NOMO-1 (cell line): ENCODE measurements around the gene API5.

Experiments
- DNase-seq, 2 experiments: peaks; one replicate each; lab custom pipeline; 2025; ENCODE audit not compliant: unreplicated experiment in 2 of 2; lab: John Stamatoyannopoulos, UW

The API5 gene

DNA sequence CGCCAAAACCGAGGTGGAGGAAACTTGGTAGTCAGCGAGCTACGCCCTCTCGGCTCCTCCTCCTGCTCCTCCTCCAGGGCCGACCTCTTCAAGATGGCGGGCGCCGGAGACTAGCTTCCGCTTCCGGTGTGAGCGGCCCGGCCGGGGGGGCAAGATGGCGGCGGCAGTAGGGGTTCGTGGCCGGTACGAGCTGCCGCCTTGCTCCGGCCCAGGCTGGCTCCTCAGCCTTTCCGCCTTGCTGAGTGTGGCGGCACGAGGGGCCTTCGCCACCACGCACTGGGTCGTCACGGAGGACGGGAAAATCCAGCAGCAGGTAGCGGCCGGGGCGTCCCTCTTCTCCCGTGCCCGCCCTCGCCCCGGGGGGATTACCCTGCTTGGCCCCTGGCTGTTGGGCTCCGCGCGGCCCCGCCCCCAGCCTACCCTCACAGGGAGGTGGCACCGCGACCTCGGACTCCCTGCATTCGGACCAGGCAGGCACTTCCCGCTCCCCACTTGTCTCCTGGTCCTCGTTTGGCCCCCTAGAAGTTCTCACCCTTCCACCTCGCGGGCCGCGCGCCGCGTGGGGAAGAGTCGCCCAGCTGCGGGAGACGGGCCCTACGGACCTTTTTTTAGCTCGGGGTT is 47.1 kb downstream of the API5 start, which contains the start of gene TTC17:
TSS of gene TTC17 (plus strand) at position 120 of the 621 bp plus-strand sequence. CDS start at position 155, 35 bp downstream.
- peak; percentile 91 to 93 for DNase-seq

DNA sequence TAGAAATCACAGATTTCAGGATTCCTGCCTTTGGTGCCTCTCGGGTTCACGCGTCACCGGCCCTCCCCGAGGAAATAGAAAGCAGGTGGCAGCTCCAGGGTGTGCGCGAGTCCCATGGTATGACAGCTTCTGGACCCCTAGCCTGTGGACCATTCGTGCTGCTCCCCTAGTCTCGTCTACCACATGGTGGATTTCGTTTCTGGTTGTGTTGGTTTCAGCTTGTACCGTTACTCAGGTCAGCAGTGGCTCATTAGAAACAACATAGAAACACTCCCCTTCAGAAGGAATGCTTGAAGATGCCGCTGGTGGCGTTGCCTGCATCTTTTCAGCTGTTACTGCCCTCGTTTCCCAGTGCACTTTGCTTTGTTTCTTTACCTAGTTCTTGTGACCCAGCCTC is 47.6 kb downstream of the API5 start:
- DNase-seq, result peak in 1 of 2 experiments; percentile 44

DNA sequence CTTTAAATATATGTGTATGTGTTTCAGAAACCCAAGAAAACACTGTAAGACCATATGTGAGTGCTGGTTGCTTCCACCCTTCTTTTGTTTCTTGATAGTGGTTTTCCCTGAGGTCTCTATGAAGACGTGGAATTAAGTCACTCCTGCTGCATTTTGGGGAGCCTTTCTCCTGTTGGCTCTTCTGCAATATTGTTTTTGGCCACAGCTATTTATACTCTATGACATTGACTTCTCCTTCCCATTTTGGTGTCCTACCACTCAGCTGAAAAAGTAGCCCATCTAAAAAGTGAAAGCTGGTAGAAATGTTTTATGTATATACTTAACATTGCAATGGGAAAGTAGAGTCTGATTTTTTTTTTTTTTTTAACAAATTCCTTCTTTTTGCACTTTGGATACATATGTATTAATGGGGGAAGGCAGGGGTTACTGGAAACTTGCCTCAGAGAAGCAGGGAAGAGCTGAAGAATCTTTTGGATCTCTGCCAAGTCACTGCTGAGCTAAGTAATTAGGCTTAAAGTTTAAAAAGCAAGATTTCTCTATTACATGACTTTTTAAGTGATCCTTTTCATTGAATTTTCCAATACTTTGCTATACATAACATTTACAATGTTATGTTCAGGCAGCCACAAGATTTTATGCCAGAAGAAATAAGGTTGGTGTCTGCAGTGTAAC is 48.7 kb downstream of the API5 start:
- DNase-seq, result peak; percentile 27 to 69

DNA sequence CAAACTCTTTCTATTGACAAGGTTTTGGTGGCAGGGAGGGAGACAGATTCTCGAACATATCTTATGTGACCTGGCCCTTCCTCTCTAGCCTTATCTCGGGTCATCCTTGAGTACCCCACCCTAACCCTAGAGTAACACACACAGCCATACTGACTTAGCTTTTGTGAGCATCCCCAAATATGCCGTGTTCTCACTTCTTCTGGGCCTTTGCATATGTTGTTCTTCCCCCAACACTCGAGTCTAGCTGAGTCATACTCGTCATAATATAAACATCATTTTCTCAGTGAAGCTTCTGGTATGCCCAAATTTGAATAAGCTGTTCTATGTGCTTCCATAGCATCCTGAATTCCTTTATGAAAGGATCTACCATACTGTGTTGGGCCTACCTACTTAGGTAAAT is 54.9 kb downstream of the API5 start:
- DNase-seq, result no peak

DNA sequence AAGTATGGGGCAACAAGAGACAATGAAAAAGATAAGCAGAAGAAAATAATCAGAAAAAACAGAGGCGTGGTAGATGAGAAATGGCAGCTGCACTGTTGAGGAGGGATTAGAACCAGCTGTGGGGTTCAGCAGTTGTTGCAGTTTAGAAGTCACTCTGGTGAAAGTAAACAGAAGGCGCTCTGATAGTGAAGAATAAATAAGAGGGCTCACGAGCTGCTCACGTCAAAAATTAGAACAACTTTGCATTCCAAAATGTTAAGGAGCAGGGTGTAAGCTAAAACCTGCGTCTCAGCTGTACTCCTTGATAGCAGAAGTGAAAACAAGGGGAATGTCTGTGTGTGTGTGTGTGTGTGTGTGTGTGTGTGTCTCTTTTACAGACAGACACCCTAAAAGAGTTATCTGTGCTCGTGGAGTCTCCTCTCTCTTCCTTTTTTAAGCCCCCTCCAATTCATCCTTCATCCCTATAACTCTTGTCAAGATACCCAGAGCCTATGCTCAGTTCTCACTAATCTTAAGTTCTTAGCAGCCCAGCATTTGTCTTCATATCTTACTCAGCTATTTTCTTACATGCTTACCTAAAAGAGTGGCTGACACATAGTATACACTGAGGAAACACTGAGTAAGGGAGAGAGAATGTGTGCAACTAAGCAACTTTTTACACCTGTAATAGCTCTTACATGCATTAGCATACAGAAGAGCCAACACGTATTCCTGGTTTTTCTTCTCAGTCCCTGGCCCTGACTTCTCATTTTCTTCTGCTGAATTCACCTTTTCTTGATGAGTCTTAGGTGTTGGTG is 55.8 kb downstream of the API5 start:
- no peak for DNase-seq

DNA sequence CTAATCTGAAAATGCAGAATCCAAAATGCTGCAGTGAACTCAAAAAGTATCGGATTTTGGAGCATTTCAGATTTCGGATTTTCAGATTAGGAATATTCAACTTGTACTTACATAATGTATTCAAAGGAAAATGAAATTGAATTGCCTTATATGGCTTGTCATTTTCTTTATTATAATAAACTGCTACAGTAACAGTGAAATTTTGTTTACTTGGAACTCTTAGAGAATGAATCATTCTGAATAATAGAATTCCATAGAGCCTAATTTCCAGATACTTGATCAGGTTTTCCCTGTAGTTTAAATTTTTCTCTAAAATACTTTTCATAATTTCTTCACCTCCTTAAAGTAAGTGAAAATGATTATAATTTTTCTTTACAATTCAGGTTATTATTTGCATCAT is 64.3 kb downstream of the API5 start:
- no peak for DNase-seq

DNA sequence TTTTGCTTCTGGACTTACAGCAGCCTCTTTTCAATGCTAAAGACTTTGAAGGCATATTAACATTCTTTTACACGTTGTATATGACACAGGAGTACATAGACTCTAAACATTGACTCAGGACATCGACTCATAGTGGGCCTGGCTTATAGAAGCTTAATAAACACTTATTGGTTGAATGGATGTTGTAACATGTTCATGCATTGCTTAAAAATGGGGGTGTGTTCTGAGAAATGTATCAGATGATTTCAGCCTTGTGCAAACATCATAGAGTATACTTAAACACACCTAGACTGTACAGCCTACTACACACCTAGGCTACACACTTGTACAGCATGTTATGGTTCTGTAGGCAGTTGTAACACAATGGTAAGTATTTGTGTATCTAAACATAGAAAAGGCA is 64.8 kb downstream of the API5 start:
- no peak for DNase-seq

DNA sequence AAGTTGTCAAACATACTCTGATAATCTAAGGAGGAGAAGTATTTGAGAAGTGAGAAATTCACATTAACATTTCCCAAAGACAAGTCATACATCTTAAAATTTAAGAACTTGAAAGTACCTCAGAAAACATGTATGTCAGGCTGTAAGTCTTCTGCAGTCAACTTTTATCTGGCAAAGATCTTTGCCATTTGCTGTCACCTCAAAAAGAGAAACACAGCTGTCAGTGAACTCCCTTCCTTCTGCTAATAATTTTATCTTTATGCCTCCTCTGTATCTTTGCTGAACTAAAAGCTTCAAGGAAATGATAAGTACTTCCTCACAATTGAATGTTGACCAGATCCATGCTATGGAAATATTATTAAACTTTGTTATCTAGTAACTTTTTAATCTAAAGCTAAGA is 65.6 kb downstream of the API5 start:
- no peak for DNase-seq

DNA sequence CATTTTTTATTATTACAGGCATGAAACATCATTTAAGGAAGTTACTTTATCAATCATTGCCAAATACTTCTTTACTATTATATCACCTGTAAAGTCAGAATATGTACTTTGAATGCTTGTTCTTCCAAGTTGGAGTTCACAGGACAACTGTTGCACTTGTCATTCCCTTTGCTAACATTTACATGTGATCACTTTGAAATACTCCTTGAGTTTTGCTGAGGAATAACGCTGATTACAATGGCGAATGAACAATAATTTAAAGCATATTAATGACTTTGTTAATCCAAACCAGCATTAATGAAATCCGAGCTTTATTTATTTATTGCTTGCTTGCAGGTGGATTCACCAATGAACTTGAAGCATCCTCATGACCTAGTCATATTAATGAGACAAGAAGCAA is 67.1 kb downstream of the API5 start:
- DNase-seq, result no peak

DNA sequence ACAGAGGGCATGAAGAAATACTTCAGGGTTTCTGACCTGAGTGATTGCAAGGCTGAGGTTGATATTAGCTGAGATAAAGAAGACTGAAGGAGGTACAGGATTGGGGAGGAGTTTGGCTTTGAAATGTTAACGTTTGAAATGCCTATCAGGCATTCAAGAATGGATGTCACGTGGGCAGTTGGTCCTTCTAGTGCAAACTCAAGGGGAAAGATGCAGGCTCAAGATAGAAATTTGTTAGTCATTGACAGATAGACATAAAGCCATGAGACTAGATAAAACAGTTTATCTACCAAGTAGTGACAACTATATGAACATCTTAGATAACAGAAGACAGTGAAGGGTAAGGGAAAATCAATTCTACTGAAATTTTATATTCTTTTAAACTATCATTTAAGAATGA is 70.0 kb downstream of the API5 start:
- no peak for DNase-seq

DNA sequence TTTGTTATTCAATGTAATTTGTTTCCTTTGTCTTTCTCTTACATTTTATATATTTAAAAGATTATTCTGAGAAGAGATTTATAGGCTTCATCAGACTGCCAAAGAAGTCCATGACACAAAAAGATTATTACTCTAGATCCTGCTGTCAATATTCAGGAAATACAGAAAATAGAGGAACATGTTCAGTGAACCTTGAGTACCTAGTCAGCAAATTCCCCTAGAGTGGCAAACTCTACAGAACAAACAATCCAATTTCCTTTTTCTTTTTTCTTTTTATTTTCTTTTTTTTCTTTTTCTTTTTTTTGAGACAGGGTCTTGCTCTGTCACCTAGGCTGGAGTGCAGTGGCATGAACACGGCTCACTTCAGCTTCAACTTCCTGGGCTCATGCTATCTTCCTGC is 70.8 kb downstream of the API5 start:
- DNase-seq, result no peak

DNA sequence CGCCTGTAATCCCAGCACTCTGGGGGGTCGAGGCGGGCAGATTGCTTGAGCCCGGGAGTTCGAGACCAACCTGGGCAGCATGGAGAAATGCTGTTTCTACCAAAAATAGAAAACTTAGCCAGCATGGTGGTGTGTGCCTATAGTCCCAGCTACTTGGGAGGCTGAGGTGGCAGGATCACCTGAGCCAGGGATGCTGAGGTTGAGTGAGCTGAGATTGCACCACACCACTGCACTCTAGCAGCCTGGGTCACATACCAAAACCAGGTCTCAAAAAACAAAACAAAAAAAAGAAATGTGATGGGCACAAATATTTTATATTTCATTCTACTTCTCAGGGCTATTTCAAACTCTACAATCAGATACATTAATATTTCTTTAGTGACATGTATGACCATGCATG is 72.6 kb downstream of the API5 start:
- DNase-seq, result no peak

DNA sequence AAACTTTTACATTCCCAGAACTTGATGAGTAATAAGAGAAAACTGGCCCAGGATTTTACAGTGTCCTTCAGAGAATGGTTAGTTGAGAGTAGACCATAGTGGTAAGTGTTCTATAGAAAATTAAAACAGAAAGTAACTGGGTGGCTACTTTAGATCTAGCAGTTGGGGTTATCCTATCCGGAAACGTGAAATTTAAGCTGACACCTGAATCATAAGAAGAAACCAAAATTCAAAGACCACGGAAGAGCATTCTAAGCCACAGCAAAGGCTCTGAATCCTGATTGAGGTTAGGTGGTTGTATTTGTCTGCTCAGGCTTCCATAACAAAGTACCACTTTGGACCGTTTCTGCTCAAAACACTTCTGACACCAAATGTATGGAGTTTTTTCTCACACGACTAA is 80.9 kb downstream of the API5 start:
- no peak for DNase-seq

DNA sequence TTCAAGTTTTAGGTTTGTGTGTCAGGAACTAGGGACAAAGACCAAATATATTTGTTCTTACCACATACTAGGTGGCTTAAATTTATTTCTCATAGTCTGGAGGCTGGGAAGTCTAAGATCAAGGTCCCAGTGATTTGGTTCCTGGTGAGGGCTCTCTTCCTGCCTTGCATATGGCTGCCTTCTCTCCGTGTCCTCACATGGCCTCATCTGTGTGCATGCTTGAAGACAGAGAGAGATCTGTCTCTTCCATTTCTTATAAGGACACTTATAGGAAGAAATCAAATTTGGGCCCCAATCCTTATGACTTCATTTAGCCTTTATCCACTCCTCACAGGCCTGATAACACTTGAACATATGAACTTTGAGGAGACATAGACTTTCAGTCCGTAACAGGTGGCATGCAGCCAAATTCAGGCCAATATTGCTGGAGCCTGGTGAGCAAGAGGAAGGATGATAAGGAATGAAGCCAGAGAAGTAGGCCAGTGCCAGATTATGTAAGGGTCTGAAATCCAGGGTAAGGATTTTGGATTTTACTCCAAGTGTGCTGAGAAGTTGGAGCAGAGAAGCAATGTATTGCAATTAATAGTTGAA is 82.1 kb downstream of the API5 start:
- no peak for DNase-seq
